Transverse colon (tissue), 4 donors: Measurements from ENCODE around the gene GJB2. TPM values are rescaled to one million over a fixed set of nuclear protein-coding genes. Genes with fewer than 3 reads are reported as not detected.

ENCODE experiments used
- DNase-seq: peaks from one replicate; pipeline ENCODE4 v3.0.0-alpha.2; 2019
- H3K27ac ChIP-seq, 4 donors: fragments of 200-600 bp; sonication (generic); 2 replicates each; pipeline ENCODE4 v1.5.1; 2016 to 2018; ENCODE audit warnings: inconsistent platforms in 4 of 4
- H3K27me3 ChIP-seq: fragments of 200-600 bp; sonication (generic); 2 replicates; pipeline ENCODE4 v1.5.1; 2017; ENCODE audit warnings: inconsistent platforms
- H3K36me3 ChIP-seq, 4 donors: fragments of 200-600 bp; sonication (generic); 2 replicates each; pipeline ENCODE4 v1.5.1; 2017 to 2019; ENCODE audit warnings: inconsistent platforms in 4 of 4
- H3K4me1 ChIP-seq, 4 donors: fragments of 200-600 bp; sonication (generic); 2 replicates each; pipeline ENCODE4 v1.5.1; 2017 to 2020; ENCODE audit warnings: inconsistent platforms in 4 of 4
- H3K4me3 ChIP-seq, 4 donors: fragments of 200-600 bp; sonication (generic); 1 replicate in 1 of 4; 2 replicates in 3 of 4; pipeline versions ENCODE4 v1.5.1 to v1.6.1; 2017 to 2019; ENCODE audit warnings: inconsistent platforms in 4 of 4
- H3K9me3 ChIP-seq, 2 donors: fragments of 200-600 bp; sonication (generic); 2 replicates each; pipeline ENCODE4 v1.5.1; 2017 to 2019; ENCODE audit warnings: inconsistent platforms in 2 of 2
- CTCF ChIP-seq, 5 experiments: fragments of 200-600 bp in 3 of 5; fragments of 450-650 bp in 2 of 5; sonication (generic) in 3 of 5; IDR thresholded peaks; 1 replicate in 2 of 5; 2 replicates in 3 of 5; pipeline ENCODE4 v1.5.1; 2016 to 2017; ENCODE audit warnings: antibody characterized with exemption in 5 of 5, inconsistent platforms in 3 of 5, mild to moderate bottlenecking in 2 of 5, moderate library complexity in 1 of 5
- EP300 ChIP-seq: sonication (generic); formaldehyde crosslinking; IDR thresholded peaks from one replicate; pipeline ENCODE4 v1.6.1; 2017; ENCODE audit warnings: antibody characterized with exemption, low read depth
- POLR2A ChIP-seq: fragments of 450-650 bp; IDR thresholded peaks from one replicate; pipeline ENCODE4 v1.6.1; 2016; ENCODE audit warnings: antibody characterized with exemption, mild to moderate bottlenecking, moderate library complexity
- POLR2AphosphoS5 ChIP-seq, 3 donors: sonication (generic); formaldehyde crosslinking; IDR thresholded peaks; one replicate each; pipeline ENCODE4 v1.6.1; 2016; ENCODE audit warnings: antibody characterized with exemption in 3 of 3
- whole genome bisulfite sequencing, 2 donors: methylation state at CpG; one replicate each; pipeline ENCODE4 v1.1.5; 2018; ENCODE audit warnings: low coverage in 1 of 2; 5-methylcytosine and 5-hydroxymethylcytosine counted together
- in situ Hi-C, 4 donors: fragments of 200-750 bp; cut with MboI; loops; one replicate each; pipeline versions ENCODE4 v1.15.0 to v1.15.1; 2017; ENCODE audit warnings: low sequenced_read_pairs in 3 of 4, low pct_ligation_motif_present in 1 of 4, low pct_unique_long_range_greater_than_20kb in 1 of 4
- intact Hi-C: fragments of 100-400 bp; cut with DNase I; formaldehyde crosslinking; loops from one replicate; pipeline ENCODE4 v1.15.1; 2023; ENCODE audit warnings: low total_unique reads
- total RNA-seq, 4 donors: library from RNA; depleted of rRNA; stranded (reverse); fragments of >200 nt; gene quantifications; one replicate each; pipeline ENCODE4 v1.1.0, GENCODE V29; 2016

GJB2 gene
- total RNA-seq, 4 donors from 2014 or later: 5.0 to 38.4 (median 25.9) TPM

- H3K4me1 ChIP-seq: no peaks in the 10 kb centered on the region
- intact Hi-C loops (no loop called here), in situ Hi-C loops (no loop called here)
- no peak overlapping the region for H3K27ac ChIP-seq
- no peaks in the 10 kb centered on the region for H3K9me3 ChIP-seq
- WGBS, 2 donors: 88% methylated on average over 1 of the region's 1 CpG; no CpG with 5 or more reads in 1 of the 2 donors
- no peaks in the 10 kb centered on the region for H3K36me3 ChIP-seq
- no peak overlapping the region for H3K4me3 ChIP-seq
- TF ChIP-seq POLR2A: no peak
- no peak for TF ChIP-seq EP300
- TF ChIP-seq POLR2AphosphoS5 (IDR thresholded peaks at IDR 0.05): no peak
- no peak for TF ChIP-seq CTCF (IDR thresholded peaks at IDR 0.05)
- no peak for DNase-seq
- H3K27me3 ChIP-seq: peaks cover 7% of the 10 kb centered on the region
Observed at GRCh38 chr13:20209948-20210347, 17.2 kb upstream of the GJB2 start.

GRCh38 chr13:20206698-20207235 is 14.0 kb upstream of the GJB2 start:
- Histone ChIP-seq H3K27me3 (peaks cover 9% of the 10 kb centered on the region), H3K36me3 (no peaks in the 10 kb centered on the region), H3K4me1 (no peaks in the 10 kb centered on the region), H3K4me3 (no peak overlapping the region), H3K9me3 (no peaks in the 10 kb centered on the region), H3K27ac (no peak overlapping the region)
- no peak for DNase-seq
- TF ChIP-seq POLR2A: no peak
- TF ChIP-seq POLR2AphosphoS5 (IDR thresholded peaks at IDR 0.05): no peak
- no peak for TF ChIP-seq CTCF (IDR thresholded peaks at IDR 0.05)
- no peak for TF ChIP-seq EP300
- in situ Hi-C loops (no loop called here), intact Hi-C loops (no loop called here)
- 64 to 70% methylated on average over 8 to 16 of the region's 16 CpGs for WGBS, 2 donors

GRCh38 chr13:20206065-20206697 is 13.4 kb upstream of the GJB2 start:
- DNase-seq: no peak
- no peak overlapping the region for H3K27ac ChIP-seq
- in situ Hi-C loops (no loop called here), intact Hi-C loops (no loop called here)
- TF ChIP-seq POLR2AphosphoS5 (IDR thresholded peaks at IDR 0.05): no peak
- no peak for TF ChIP-seq POLR2A
- no peak for TF ChIP-seq CTCF (IDR thresholded peaks at IDR 0.05)
- no peak for TF ChIP-seq EP300
- H3K9me3 ChIP-seq: no peaks in the 10 kb centered on the region
- WGBS, 2 donors: 78 to 94% methylated on average over 2 to 11 of the region's 11 CpGs
- H3K4me1 ChIP-seq: no peaks in the 10 kb centered on the region
- no peak overlapping the region for H3K4me3 ChIP-seq
- peaks cover 9% of the 10 kb centered on the region for H3K27me3 ChIP-seq
- no peaks in the 10 kb centered on the region for H3K36me3 ChIP-seq

- Histone ChIP-seq H3K9me3 (no peaks in the 10 kb centered on the region), H3K27ac (peak overlapping the region; percentile 38 to 59 (median 48)), H3K4me3 (no peak overlapping the region), H3K36me3 (no peaks in the 10 kb centered on the region), H3K27me3 (peaks cover 34% of the 10 kb centered on the region), H3K4me1 (peaks cover 2 to 27% (median 11%) of the 10 kb centered on the region in 4 donors)
- in situ Hi-C loops (loop anchor here in 3 of 4 donors (10.0 to 25.0 kb wide), 5 partner anchors 286 to 739 kb away; partner anchors contain the start of gene XPO4 (in 1 of the 3)), intact Hi-C loops (no loop called here)
- 31 to 40% methylated on average over 1 of the region's 1 CpG for WGBS, 2 donors
- TF ChIP-seq POLR2AphosphoS5 (IDR thresholded peaks at IDR 0.05): peak in 2 of 3 donors; percentile 18 to 71
- TF ChIP-seq EP300: no peak
- TF ChIP-seq CTCF (IDR thresholded peaks at IDR 0.05): no peak
- peak; percentile 23 for TF ChIP-seq POLR2A
- no peak for DNase-seq
Observed at GRCh38 chr13:20198781-20199180, 6.0 kb upstream of the GJB2 start.
